Measurements from ENCODE around the gene MCM10. TPM values are rescaled to one million over a fixed set of nuclear protein-coding genes. Genes with fewer than 3 reads are reported as not detected.

The MCM10 gene
- total and polyA plus RNA-seq, 2 of the 8 experiments (the other 6 are each of a cell fraction or from before 2014, with no cell fraction given): 9.8 to 60.3 TPM

- TF ChIP-seq CHD7 (IDR thresholded peaks at IDR 0.05; ENCODE audit: insufficient replicate concordance, low read length) (no peak), TAF1 (IDR thresholded peaks at IDR 0.05; ENCODE audit: low read depth, low read length) (no peak), PHF8 (conservative IDR thresholded peaks at IDR 0.05; ENCODE audit: low read depth, low read length) (no peak), ATF3 (IDR thresholded peaks at IDR 0.05; ENCODE audit: insufficient read depth, low read depth, low read length) (no peak), EP300 (IDR thresholded peaks at IDR 0.05; ENCODE audit: borderline replicate concordance in 1 of 2, low read depth in 2 of 2, low read length in 2 of 2) (no peak), POU5F1 (IDR thresholded peaks at IDR 0.05; ENCODE audit: low read depth, low read length) (no peak)
These were observed 44.7 kb downstream of the MCM10 start (continued) for GRCh38 chr10:13206091-13206490.

All from H1 (cell line).